ENCODE data around the gene COL4A1.

The COL4A1 gene

GRCh38 chr13:110213461-110214074 is 93.4 kb downstream of the COL4A1 start:
- Histone ChIP-seq H3K79me2 (ENCODE audit: insufficient read depth, low read length) (no peaks in the 10 kb centered on the region), H3K9me2 (ENCODE audit: low read depth, low read length) (no peaks in the 10 kb centered on the region), H3K4me1 (ENCODE audit: insufficient read depth, low read length, severe bottlenecking) (no peaks in the 10 kb centered on the region), H3K4me2 (ENCODE audit: low read length) (no peak overlapping the region), H3K27ac (ENCODE audit: low read depth, low read length, poor library complexity, severe bottlenecking) (no peak overlapping the region), H3K9ac (ENCODE audit: low read length) (no peak overlapping the region), H3K36me3 (ENCODE audit: insufficient read depth, low read length) (no peaks in the 10 kb centered on the region), H3K4me3 (ENCODE audit: low read depth, low read length, poor library complexity, severe bottlenecking) (no peak overlapping the region), H4K20me1 (ENCODE audit: insufficient read depth, low read length) (no peaks in the 10 kb centered on the region), H3K9me3 (ENCODE audit: low read length) (no peaks in the 10 kb centered on the region), H3K27me3 (ENCODE audit: insufficient read depth, low read length) (no peaks in the 10 kb centered on the region), H2AFZ (ENCODE audit: low read length) (no peak overlapping the region), H3F3A (ENCODE audit: insufficient read depth, low read length) (no peaks in the 10 kb centered on the region)
- TF ChIP-seq EZH2 (IDR thresholded peaks at IDR 0.05; ENCODE audit: borderline replicate concordance, low read length) (no peak), CTCF (IDR thresholded peaks at IDR 0.05; ENCODE audit: low read length) (no peak)

- Histone ChIP-seq H3K9me3 (ENCODE audit: low read length) (no peaks in the 10 kb centered on the region), H3K27me3 (ENCODE audit: insufficient read depth, low read length) (no peaks in the 10 kb centered on the region), H3K27ac (ENCODE audit: low read depth, low read length, poor library complexity, severe bottlenecking) (no peak overlapping the region), H3K4me1 (ENCODE audit: insufficient read depth, low read length, severe bottlenecking) (no peaks in the 10 kb centered on the region), H2AFZ (ENCODE audit: low read length) (no peak overlapping the region), H3K79me2 (ENCODE audit: insufficient read depth, low read length) (no peaks in the 10 kb centered on the region), H4K20me1 (ENCODE audit: insufficient read depth, low read length) (no peaks in the 10 kb centered on the region), H3F3A (ENCODE audit: insufficient read depth, low read length) (no peaks in the 10 kb centered on the region), H3K4me2 (ENCODE audit: low read length) (no peak overlapping the region), H3K4me3 (ENCODE audit: low read depth, low read length, poor library complexity, severe bottlenecking) (no peak overlapping the region), H3K9ac (ENCODE audit: low read length) (no peak overlapping the region), H3K9me2 (ENCODE audit: low read depth, low read length) (no peaks in the 10 kb centered on the region), H3K36me3 (ENCODE audit: insufficient read depth, low read length) (no peaks in the 10 kb centered on the region)
- TF ChIP-seq CTCF (IDR thresholded peaks at IDR 0.05; ENCODE audit: low read length) = no peak
Observed at GRCh38 chr13:110212529-110212928, 94.4 kb downstream of the COL4A1 start.

- H2AFZ ChIP-seq (ENCODE audit: low read length) = no peak overlapping the region
- H3K79me2 ChIP-seq (ENCODE audit: insufficient read depth, low read length) = no peaks in the 10 kb centered on the region
- no peaks in the 10 kb centered on the region for H3K9me2 ChIP-seq (ENCODE audit: low read depth, low read length)
- H3K4me1 ChIP-seq (ENCODE audit: insufficient read depth, low read length, severe bottlenecking) = no peaks in the 10 kb centered on the region
- no peak overlapping the region for H3K9ac ChIP-seq (ENCODE audit: low read length)
- H3F3A ChIP-seq (ENCODE audit: insufficient read depth, low read length) = no peaks in the 10 kb centered on the region
- H3K36me3 ChIP-seq (ENCODE audit: insufficient read depth, low read length) = no peaks in the 10 kb centered on the region
- no peaks in the 10 kb centered on the region for H4K20me1 ChIP-seq (ENCODE audit: insufficient read depth, low read length)
- no peak overlapping the region for H3K4me2 ChIP-seq (ENCODE audit: low read length)
- H3K27me3 ChIP-seq (ENCODE audit: insufficient read depth, low read length) = no peaks in the 10 kb centered on the region
- no peak overlapping the region for H3K27ac ChIP-seq (ENCODE audit: low read depth, low read length, poor library complexity, severe bottlenecking)
- no peak overlapping the region for H3K4me3 ChIP-seq (ENCODE audit: low read depth, low read length, poor library complexity, severe bottlenecking)
- no peaks in the 10 kb centered on the region for H3K9me3 ChIP-seq (ENCODE audit: low read length)
- TF ChIP-seq CTCF (IDR thresholded peaks at IDR 0.05; ENCODE audit: low read length) (no peak), EZH2 (IDR thresholded peaks at IDR 0.05; ENCODE audit: borderline replicate concordance, low read length) (no peak)
Observed at GRCh38 chr13:110211735-110212134, 95.2 kb downstream of the COL4A1 start.

Data from OCI-LY1 (cell line).